CD1c-positive myeloid dendritic cell (primary cell): Measurements from ENCODE around the gene SSX1.
"Not testable (repeated sequence)": the region's sequence is repeated elsewhere in the genome, so short reads cannot be mapped to it uniquely, and the experiment has no call there.

ENCODE experiments used
- DNase-seq: peaks from one replicate; pipeline ENCODE4 v3.0.0-alpha.2; 2016; ENCODE audit errors: extremely low spot score

SSX1 gene

GRCh38 chrX:48255062-48255796, at the start of gene SSX1:
Gene SSX1, plus strand, starts transcription at chrX:48255392. Its CDS starts 1,850 bp downstream, at chrX:48257242.
- DNase-seq: not testable (repeated sequence)

DNA sequence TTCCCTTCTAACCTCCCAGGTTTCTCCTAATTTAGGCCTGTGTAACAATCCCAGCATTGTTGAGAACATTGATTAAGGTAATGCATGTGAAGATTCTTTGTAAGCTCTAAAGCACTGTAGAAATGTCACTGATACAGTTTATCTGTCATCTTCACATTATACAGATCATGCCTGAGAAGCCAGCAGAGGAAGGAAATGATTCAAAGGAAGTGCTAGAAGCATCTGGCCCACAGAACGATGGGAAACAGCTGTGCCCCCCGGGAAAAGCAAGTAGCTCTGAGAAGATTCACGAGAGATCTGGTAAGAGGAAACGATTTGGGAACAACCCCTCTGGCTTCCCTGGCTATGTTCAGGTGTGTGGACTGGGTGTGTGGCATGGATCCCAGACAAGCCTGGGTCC, 40.9 kb upstream of the SSX1 start:
- not testable (repeated sequence) for DNase-seq

GRCh38 chrX:48224196-48224595, 31.0 kb upstream of the SSX1 start:
- DNase-seq: not testable (repeated sequence)

DNA sequence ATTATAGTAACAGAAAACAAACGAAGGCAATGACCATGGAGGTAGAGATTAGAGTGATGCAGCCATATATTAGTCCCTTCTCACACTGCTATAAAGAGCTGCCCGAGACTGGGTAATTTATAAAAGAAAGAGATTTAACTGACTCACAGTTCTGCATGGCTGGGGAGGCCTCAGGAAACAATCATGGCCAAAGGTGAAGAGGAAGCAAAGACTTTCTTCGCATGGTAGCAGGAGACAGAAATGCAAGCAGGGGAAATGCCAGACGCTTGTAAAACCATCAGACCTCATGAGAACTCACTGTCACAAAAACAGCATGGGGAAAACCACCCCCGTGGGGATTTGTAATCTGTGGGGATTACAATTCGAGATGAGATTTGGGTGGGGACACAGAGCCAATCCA, 2.2 kb upstream of the SSX1 start:
- DNase-seq: not testable (repeated sequence)

DNA sequence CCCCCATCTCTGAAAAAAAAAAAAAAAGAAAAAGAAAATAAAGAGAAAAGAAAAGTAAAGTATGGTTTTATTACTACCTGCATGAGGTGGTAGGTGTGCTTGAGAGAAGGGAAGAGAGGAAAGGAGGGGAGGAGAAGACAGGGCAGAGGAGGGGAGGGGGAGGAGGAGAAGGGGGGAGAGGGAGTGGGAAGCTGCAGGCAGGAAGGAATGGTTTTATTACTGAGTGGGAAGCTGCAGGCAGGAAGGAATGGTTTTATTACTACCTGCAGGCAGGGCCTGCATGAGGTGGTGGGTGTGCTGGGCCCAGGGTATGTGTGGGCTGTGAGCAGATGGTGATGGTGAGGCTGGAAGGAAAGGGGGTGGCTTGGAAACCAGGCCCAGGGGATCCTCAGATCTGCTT, 19.2 kb downstream of the SSX1 start:
- DNase-seq: not testable (repeated sequence)

DNA sequence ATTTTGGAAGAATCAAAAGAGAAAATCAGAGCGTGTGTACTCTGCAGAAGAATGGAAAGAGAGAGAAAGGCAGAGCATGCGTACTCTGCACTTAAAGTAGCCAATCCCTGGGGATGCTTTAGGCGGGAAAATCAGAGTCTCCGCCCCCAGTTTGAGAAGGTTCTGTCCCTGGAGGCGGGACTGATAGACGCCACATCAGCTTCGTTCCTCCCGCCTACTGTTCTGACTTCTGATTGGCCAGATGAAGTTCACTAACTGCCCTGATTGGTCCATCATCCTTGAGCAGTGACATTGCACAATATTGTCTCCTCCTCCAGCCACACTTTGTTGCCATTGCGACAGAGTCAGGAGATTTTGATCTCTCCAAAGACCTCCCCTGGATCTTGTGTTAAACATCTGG, 23.8 kb downstream of the SSX1 start:
- DNase-seq: no peak

DNA sequence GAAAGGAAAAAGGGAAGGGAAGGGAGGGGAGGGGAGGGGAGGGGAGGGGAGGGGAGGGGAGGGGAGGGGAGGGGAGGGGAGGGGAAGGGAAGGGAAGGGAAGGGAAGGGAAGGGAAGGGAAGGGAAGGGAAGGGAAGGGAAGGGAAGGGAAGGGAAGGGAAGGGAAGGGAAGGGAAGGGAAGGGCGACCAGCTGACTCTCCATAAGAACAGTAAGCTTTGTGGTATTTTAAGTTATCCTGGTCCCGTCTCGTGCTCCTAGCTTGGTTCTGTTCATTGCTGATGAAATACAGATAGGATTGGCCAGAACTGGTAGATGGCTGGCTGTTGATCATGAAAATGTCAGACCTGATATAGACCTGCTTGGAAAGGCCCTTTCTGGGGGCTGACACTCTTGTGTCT, 25.5 kb downstream of the SSX1 start:
- DNase-seq: not testable (repeated sequence)

GRCh38 chrX:48306175-48306574, 51.0 kb downstream of the SSX1 start:
- no peak for DNase-seq

DNA sequence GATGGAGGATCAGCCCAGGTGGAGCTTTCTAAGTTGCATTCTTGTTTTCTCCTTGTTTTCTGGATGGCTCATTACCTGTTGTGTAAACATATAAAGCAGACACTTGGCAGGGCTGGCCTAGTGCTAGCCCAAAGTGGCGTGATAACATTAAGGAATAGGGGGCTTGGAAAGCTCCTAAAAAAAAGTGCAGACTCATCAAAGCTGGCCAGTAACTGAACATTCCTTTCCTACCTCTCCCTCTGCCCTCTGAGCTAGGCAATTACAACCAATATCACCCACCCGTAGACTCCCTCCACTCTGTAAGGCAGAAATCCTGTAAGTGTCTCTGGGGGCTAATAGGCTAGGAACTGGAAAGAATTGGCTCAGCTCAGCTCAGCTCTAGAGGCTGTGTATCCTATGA, 58.8 kb downstream of the SSX1 start:
- DNase-seq: not testable (repeated sequence)
